ENCODE measurements around the gene ATG7.

The ATG7 gene

GRCh38 chr3:11377719-11378118 is 105.5 kb downstream of the ATG7 start:
- DNase-seq (ENCODE audit: low read depth) = no peak
- TF ChIP-seq CTCF (IDR thresholded peaks at IDR 0.05; ENCODE audit: low read length, missing control alignments) = no peak
- no peak overlapping the region for H3K4me3 ChIP-seq (replicated peaks; ENCODE audit: low read depth, low read length)

GRCh38 chr3:11379238-11379823 is 107.1 kb downstream of the ATG7 start:
- peak; percentile 52 for TF ChIP-seq CTCF (IDR thresholded peaks at IDR 0.05; ENCODE audit: low read length, missing control alignments)
- peak; percentile 81 for DNase-seq (ENCODE audit: low read depth)
- H3K4me3 ChIP-seq (replicated peaks; ENCODE audit: low read depth, low read length) = no peak overlapping the region

GRCh38 chr3:11379824-11380701 is 107.9 kb downstream of the ATG7 start:
- H3K4me3 ChIP-seq (replicated peaks; ENCODE audit: low read depth, low read length) = no peak overlapping the region
- no peak for TF ChIP-seq CTCF (IDR thresholded peaks at IDR 0.05; ENCODE audit: low read length, missing control alignments)
- DNase-seq (ENCODE audit: low read depth) = peak; percentile 52

GRCh38 chr3:11381141-11381540 is 108.9 kb downstream of the ATG7 start:
- TF ChIP-seq CTCF (IDR thresholded peaks at IDR 0.05; ENCODE audit: low read length, missing control alignments) = no peak
- no peak for DNase-seq (ENCODE audit: low read depth)

GRCh38 chr3:11381563-11381962 is 109.4 kb downstream of the ATG7 start:
- no peak overlapping the region for H3K4me3 ChIP-seq (replicated peaks; ENCODE audit: low read depth, low read length)
- no peak for DNase-seq (ENCODE audit: low read depth)
- no peak for TF ChIP-seq CTCF (IDR thresholded peaks at IDR 0.05; ENCODE audit: low read length, missing control alignments)

More at GRCh38 chr3:11381141-11381540, 108.9 kb downstream of the ATG7 start:
- H3K4me3 ChIP-seq (replicated peaks; ENCODE audit: low read depth, low read length) = no peak overlapping the region

- no peak for TF ChIP-seq CTCF (IDR thresholded peaks at IDR 0.05; ENCODE audit: low read length, missing control alignments)
- H3K4me3 ChIP-seq (replicated peaks; ENCODE audit: low read depth, low read length) = no peak overlapping the region
- DNase-seq (ENCODE audit: low read depth) = no peak
Observed at GRCh38 chr3:11382146-11382745, 110.0 kb downstream of the ATG7 start.

Measured in fibroblast of pulmonary artery (primary cell).